Dedifferentiated amniotic fluid mesenchymal stem cell (primary cell): Measurements from ENCODE around the gene FHOD3.
"Not testable (repeated sequence)": the region's sequence is repeated elsewhere in the genome, so short reads cannot be mapped to it uniquely, and the experiment has no call there.

Experiments used
- DNase-seq: peaks from one replicate; pipeline ENCODE4 v3.0.0-alpha.2; 2016; ENCODE audit errors: extremely low spot score

FHOD3 gene

DNA sequence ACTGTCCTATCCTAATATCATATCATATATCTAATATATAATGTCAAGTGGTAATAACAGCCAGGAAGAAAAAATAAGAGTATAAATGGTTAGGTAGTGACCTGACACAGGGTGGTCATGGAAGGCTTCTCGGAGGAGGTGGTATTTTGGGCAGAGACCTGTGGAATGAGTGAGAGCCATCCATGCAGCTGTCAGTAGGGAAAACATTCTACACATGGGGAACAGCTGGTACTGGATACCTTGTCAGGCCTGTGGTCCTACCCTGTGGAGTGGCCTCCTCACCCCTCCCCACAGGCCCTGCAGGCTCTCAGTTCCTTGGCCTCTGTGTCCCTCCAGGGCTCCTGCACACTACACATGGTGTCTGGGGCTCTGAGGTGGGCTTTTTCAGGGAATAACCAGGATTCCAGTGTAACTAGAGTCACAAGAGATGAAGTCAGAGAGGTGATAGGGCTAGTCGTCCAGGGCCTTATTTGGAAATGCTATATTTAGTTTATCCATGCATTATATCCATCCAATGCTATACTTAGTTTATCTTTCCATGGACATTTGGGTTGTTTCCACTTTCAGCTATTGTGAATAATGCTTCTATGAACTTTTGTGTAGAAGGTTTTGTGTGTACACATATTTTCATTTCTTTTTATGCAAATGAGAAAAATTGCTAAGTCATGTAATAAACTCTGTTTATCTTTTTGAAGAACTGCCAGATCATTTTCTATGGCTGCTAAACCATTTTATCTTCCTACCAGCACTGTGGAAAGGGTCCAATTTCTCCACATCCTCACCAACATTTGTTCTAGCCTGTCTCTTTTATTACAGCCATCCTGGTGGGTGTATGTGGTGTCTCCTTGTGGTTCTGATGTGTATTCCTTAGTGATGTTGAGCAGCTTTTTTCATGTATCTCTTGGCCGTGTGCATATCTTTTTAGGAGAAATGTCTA, 455.7 kb downstream of the FHOD3 start:
- peak; percentile 18 for DNase-seq

DNA sequence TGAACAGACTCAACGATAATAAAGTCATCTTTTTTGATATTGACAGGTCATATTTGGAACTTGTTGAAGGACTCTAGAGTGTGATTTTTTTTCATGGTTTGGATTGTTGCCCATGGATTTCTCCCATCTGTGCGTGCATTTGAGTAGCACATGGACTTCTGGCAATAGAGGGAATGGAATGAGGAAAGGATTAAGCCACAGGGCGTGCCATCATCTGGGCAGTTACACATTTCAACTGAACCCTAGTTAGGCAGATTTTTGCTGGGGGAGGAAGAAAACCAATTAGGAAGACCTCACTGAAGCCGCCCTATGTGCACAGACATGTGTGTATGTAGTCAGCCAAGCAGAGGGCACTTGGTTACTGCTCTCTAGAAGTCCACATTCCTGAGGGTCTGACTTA, 458.7 kb downstream of the FHOD3 start:
- peak; percentile 85 for DNase-seq

DNA sequence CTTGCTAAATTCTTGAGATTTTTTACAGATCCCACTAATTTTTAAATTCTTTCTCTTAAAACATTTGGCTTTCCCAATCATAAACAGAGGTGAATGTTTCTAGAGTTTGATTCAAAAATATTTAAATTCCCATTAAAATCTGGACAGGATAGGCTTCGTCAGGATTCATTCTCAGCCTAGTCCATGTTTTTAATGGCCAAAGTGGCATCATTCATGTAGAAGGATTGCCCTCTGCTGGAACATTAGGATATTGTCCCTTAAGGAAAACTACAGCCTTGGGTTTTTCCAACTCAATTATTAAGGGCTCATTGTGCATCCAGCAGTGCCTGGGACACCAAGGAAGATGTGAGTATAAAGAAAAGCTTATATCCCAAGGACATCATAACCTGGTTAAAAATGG, 459.6 kb downstream of the FHOD3 start:
- peak; percentile 85 for DNase-seq

DNA sequence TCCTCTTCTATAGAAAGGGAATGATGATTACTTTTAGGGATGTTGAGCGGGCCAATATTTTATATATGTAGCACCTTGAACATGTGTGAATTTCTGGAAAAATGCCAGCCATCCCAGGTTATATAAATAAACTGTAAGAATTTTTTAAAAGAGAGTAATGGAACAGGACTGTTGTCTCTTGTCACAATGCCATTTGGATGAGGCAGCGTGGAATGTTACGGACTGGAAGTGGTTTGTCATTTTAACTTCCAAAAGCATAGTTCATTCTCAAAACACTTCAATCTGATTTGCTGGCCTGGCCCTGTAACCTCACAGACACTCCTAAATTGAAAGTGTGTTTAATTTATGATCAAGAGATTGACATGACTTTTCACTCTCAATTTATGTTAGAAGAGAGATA, 460.5 kb downstream of the FHOD3 start:
- DNase-seq: no peak

DNA sequence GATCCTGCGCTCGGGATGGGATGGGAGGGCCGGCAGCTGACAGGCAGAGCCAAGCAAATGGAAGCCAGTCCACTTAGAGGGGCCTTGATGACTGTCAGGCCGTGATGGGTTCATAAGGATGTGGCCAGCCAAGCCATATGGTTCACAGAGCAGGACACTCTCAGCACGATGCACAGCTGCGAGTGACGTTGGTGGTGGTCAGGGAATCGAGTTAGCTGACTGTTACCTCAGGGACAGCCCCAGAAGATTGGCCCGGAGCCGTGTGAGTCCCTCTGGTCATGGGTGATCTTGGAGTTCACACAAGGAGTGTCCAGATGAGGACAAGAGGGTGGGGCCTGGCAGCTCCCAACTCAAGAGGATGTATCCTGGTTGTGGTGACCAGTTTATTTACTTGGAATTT, 461.1 kb downstream of the FHOD3 start:
- no peak for DNase-seq

DNA sequence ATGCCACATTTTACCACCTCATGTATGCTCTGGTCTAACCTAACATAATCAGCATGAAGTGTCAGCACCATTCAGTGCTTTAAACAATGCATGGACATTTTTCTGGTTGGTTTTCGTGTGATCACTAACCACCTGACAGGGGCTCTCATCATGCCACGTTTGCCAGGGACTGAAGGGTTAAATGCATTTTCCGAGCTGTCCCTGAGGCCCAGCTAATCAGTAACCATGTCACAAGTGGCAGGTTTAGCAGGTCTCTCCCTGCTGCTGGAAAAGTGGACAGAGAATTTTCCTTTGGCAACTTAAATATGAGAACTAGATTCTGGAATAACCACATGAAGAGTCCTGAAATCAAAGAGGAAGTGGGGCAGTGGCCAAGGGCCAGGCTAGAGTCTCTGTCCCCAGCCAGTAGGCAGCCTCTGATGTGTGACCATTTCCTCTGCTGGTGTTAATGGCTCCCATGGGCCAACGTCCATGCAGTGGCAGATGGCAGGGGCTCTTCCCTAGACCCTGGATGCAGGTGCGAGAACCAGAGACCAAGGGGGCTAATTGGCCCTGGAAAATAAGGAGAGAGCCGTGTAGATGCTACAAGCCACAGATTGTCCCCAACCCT, 461.8 kb downstream of the FHOD3 start:
- no peak for DNase-seq

DNA sequence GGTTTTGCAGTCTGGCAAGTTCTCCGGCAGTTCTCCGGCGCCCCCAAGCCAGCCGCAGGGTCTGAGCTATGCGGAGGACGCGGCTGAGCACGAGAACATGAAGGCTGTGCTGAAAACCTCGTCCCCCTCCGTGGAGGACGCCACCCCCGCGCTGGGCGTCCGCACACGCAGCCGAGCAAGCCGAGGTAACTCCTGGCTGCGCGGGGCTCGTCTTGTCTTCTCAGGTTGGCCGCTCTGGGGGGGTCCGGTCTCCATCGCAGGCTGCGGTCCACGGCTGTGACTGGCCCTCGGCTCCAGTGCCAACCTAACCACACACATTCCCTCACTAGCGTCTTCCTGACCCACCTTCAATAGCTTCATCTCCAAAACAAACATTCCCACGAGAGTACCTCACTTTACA, 463.1 kb downstream of the FHOD3 start:
- DNase-seq: no peak

DNA sequence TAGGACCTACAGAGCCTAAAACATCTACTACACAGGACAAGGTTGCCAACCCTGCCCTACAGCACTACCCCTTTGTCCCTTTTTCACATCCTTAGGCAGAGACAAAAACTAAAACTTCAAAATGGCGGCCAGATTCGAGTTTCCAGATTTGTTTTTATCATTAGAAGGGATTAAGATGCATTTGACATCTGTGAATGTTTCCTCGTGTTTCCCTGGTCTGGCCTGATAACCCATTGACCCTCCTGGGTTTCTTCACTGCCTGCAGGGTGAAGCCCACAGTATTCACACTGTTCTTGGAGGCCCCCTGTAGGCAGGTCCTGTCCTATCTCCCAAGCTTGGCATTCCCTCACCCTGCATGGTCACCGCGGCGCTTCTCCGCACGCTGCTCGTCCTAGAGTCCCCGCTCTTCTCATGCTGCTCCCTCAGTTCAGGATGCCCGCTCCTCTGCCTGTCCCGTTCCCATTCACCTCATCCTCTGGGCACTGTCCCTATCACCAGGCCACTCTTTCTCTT, 463.7 kb downstream of the FHOD3 start:
- DNase-seq: no peak

DNA sequence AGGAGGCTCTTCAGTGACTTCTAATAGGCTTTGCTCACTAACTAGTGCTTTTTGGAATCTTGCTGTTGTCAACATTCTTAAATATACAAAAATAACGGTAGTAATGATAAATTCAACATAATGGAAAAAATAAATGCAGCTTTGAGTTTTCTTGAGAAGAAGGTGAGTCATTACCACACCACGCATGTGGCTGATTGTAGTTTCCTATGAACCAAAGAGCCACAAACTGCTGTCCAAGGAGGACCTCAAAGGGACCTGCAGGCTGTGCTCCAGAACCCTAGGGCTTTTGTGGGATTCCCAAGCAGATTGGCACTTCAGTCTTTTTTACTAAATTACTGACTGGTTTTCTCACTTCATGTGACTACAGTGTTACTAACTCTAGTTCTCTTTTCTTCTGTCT, 464.6 kb downstream of the FHOD3 start:
- no peak for DNase-seq

DNA sequence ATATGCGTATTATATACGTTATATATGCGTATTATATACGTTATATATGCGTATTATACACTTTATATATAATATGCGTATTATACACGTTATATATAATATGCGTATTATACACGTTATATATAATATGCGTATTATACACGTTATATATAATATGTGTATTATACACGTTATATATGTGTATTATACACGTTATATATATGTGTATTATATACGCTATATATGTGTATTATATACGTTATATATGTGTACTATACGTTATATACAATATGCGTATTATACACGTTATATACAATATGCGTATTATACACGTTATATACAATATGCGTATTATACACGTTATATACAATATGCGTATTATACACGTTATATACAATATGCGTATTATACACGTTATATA, 465.5 kb downstream of the FHOD3 start:
- not testable (repeated sequence) for DNase-seq

DNA sequence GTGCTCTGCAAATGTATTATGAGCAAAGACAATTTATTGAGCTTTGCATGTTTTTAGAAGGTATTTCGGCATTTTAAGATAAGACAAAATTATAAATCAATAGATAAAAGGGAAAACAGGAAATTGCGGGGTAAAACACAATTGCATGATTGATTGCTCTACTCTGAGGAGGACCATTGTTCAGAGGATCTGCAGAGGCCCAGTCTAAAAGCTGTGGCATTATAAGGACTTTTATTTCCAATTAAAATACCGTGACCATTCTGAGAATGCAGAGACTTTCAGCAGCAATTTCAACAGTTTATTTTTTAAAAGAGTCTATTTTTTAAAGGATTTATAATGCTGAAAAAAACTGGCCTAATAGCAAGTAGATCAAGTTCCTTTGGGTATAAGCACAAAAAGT, 469.3 kb downstream of the FHOD3 start:
- no peak for DNase-seq

DNA sequence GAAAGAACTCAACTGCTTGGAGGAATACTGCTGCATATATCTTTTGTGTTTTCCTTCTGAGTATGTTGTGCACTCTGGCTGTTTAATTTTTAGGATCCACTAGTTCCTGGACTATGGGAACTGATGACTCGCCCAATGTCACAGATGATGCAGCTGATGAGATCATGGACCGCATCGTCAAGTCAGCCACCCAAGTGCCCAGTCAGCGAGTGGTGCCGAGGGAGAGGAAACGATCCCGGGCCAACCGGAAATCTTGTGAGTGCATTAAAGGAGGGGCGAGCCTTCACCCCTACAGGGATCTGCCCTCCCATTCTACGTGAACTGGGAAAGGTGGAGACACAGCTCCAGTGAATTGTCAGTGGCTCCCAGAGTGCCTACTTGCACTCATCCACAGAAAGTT, 471.7 kb downstream of the FHOD3 start:
- DNase-seq: no peak

DNA sequence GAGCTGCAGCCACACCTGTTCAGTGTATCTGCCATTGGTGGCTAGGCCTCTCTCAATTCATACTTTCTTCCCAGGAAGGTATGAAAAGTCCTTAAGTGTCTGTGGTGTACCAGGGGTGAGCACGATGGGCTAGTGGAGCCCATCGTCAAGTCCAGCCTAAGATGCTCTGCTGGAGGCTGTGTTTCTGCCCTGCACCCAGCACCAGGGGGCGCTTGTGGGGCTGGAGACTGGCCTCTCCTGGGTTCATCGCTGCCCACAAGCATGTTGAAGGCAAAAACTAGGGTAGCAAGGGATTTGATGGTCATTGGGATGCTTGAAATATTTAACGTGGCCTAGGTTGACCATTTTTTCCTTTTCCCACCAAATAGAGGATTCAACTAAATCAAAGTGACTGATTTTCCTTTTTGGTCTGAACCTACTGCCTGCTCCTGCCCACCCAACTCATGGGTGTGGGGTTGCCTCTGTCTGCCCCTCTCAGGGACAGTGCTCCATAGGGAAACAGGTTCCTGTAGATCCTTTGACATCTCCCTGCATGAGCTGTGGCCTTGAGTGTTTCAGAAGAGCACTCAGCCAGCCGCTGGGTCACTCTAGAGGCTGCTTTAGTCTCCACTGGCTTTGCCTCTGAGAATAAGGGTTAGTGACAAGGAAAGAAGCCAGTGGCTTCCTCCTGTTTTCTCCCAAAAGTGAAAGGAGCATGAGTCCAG, 472.2 kb downstream of the FHOD3 start:
- DNase-seq: no peak

DNA sequence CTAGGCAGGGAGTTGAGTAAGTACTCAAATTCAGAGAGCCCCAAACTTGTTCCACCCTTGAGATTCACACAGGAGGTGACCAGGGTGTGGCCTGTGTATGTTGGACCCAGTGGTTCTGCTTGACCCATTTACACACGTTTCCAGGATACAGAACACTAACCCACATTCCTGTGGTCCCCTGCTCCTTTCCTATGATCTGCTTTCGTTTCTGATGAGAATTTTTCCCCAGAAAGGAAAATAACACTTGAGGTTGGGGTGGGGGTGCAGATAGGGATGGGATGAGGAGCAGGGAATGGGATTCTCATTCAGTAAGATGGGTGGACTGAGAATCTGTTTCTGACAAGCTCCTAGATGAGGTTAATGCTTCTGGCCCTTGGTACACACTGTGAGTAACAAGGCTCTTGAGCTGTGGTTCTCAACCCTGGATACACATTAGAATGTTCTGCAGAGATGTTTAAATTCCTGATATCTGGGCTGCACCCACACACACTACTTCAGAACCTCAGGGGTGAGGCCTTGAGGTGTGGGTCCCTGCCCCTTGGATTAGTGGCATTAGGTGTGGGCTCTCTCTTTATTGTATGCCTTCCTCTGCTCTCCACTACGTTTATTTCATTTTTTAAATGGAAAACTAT, 472.9 kb downstream of the FHOD3 start:
- DNase-seq: no peak

DNA sequence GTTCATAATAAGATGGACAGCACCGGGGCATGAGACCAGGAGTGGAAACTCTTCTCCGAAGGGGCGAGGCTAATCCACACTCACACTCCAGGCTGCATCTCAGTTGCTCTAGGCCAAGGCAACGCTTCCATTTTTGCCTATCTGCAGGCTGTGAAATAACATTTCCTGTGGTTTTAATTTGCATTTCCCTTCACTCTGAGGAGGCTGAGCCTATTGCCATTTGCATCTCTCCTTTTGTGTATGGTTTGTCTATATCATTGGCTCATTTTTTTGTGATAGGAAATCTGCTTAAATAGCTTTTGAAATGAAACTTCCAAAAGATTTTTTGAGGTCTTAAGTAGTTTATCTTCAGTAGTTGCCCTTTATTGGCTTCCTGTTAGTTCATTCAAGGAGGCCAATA, 473.7 kb downstream of the FHOD3 start:
- DNase-seq: no peak

DNA sequence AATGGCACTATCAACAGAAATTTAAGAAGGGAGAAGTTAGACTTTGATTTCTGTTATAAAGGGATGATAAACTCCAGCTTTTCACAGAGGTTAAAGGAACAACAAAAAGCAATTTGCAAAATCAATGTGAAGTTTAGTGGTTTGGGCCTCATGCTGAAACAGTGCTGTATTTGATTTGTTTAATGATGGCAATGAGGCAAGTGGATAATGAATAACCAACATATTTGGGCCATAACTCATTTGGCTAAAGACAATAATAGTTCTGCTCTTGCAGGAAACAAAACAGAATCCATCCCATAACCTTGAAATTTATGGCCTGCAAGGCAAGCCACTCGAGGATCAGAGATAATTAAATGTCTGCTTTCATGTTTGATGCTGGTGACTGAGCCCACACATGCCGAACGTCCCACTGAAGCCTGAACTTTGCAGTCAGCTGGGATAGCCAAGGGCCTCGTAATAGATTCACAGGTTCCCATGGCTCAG, 474.8 kb downstream of the FHOD3 start:
- no peak for DNase-seq

DNA sequence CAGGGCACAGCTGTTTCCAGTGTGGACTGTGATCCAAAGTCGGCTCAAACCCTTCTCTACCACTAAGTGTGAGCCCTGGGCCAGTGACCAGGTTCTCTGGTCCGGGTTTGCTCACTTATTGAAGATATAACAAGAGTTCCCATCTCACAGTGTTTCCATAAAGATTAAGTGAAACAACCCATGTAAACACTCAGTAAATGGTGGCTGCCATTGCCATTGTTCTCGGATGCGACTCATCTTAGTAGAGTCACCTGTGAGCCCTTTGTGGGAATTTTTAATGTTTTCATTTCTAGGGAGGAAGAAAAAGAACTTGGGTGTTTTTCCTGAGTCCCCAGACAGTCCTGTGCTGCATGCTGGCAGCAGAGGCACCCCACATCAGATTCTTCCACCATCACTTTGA, 477.9 kb downstream of the FHOD3 start:
- DNase-seq: no peak

DNA sequence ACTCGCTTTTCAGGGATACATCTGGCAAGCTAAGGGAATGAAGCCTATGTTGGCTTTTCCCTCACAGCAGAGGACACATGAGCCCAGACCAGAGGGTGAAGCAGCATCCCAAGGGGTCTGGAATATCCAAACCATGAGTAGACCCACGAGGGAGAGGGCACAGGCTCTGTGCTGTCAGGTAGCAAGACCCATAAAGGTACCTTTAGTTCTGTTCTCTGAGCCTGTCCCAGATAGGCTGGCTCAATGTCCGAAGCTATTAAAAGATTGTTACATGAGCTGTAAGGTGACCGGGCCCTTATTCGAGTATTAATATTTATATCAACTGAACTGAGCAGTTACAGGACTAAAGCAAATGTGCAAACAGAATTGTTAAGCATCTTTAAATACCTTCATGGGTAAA, 479.1 kb downstream of the FHOD3 start:
- no peak for DNase-seq

DNA sequence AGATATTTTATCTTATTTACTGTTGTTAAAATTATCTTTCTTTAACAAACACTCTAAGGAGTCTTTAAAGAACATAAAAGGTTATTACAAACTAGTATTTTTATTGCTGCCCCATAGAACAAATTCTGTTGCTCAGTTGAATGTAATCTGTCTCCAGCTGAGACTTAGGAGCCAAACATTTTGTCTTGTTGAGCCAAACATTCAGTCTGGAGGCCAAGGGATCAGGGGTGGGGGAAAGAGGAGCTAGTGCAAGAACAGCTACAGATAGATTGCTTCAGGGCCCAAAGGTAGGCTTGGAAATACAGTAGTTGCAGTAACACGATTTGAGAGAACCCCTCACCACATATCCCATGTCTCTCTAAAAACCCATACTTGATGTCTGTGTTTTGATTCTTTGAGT, 480.1 kb downstream of the FHOD3 start:
- no peak for DNase-seq

DNA sequence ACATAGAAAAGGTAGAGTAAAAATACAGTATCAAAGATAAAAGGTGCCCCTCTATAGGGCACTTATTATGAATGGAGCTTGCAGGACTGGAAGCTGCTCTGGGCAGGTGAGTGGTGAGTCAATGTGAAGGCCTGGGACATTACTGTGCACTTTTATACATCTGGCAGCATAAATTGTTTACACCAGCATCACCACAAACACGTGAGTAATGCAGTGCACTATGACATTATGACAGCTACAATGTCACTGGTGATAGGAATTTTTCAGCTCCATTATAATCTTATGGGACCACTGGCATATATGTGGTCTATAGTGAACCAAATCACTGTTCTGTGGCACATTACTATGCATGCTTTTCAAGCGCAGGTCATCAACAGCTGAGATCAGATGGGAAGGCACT, 483.2 kb downstream of the FHOD3 start:
- DNase-seq: no peak

DNA sequence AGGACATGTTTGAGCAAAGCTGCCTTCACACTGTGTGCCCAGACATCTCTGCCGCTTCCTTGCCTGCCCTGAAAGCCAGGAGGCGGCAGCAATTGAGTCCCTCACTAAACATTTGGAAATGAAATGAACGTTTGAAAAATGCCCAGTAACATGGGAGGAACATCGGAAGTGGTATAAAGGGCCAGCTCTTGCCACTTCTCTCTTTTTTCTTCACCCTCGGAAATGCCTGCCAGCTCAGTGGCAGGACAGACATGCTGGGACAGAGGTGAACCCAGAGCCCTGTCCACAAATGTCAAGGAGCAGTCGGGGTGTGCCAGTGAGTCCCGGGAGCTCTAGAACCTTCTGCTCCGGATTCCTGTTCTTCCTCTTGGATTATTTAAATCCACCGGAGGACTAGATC, 485.2 kb downstream of the FHOD3 start:
- DNase-seq: no peak

DNA sequence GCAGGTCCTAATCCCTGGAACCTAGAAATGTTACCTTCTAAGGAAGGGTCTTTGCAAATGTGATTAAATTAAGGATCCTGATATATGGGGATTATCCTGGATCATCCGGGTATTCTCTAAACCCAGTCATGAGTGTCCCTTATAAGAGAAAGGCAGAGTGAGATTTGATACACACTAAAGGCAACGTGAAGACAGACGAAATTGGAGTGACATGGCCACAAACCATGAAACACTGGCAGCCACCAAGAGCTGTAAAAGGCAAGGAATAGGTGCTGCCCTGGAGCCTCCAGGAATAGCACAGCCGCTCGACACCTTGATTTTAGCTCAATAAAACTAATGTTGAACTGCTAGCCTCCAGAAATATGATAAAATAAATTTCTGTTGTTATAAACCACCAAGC, 486.3 kb downstream of the FHOD3 start:
- DNase-seq: no peak
